Activated T-helper 17 cell treated with anti-CD3 and anti-CD28 coated beads, Interleukin-2, amount 50 U/mL, for 72 hours (primary cell): ENCODE measurements around the gene B4GALT5. TPM values are rescaled to one million over a fixed set of nuclear protein-coding genes. Genes with fewer than 3 reads are reported as not detected.

ENCODE experiments used
- ATAC-seq: fragments of 150-1000 bp; cut with Tn5 transposase; replicated peaks from 2 replicates; pipeline ENCODE4 v1.10.0; 2021; ENCODE audit warnings: mild to moderate bottlenecking, moderate library complexity
- H3K27ac Mint-ChIP-seq: one replicate; pipeline ENCODE4 v1.8.0; 2022; ENCODE audit warnings: mixed read lengths
- H3K27me3 Mint-ChIP-seq: one replicate; pipeline ENCODE4 v1.8.0; 2022; ENCODE audit warnings: mixed read lengths
- H3K36me3 Mint-ChIP-seq: one replicate; pipeline ENCODE4 v1.8.0; 2022; ENCODE audit warnings: low read depth, mild to moderate bottlenecking, mixed read lengths
- H3K4me1 Mint-ChIP-seq: one replicate; pipeline ENCODE4 v1.8.0; 2022; ENCODE audit warnings: mixed read lengths
- H3K4me3 Mint-ChIP-seq: one replicate; pipeline ENCODE4 v1.8.0; 2022; ENCODE audit warnings: mild to moderate bottlenecking, mixed read lengths
- H3K9me3 Mint-ChIP-seq: one replicate; pipeline ENCODE4 v1.8.0; 2022; ENCODE audit warnings: mixed read lengths
- total RNA-seq, 2 donors: library from RNA; stranded (reverse); gene quantifications; one replicate each; pipeline ENCODE4 v1.2.3, GENCODE V29; 2022

Gene B4GALT5
- total RNA-seq, 2 donors from 2014 or later = 19.5 to 25.8 TPM

- ATAC-seq = no peak
- H3K9me3 Mint-ChIP-seq = no peaks in the 10 kb centered on the region
- H3K27me3 Mint-ChIP-seq = no peaks in the 10 kb centered on the region
- no peak overlapping the region for H3K4me3 Mint-ChIP-seq
- H3K4me1 Mint-ChIP-seq = peaks cover 13% of the 10 kb centered on the region
- no peak overlapping the region for H3K27ac Mint-ChIP-seq
- H3K36me3 Mint-ChIP-seq = peaks cover 78% of the 10 kb centered on the region
Measured at GRCh38 chr20:49653925-49654434, 59.7 kb downstream of the B4GALT5 start.

GRCh38 chr20:49649672-49650071 lies 64.0 kb downstream of the B4GALT5 start:
- Mint-ChIP-seq H3K4me3 (no peak overlapping the region), H3K27ac (no peak overlapping the region), H3K4me1 (no peaks in the 10 kb centered on the region), H3K27me3 (no peaks in the 10 kb centered on the region), H3K9me3 (no peaks in the 10 kb centered on the region), H3K36me3 (peaks cover 87% of the 10 kb centered on the region)
- no peak for ATAC-seq

GRCh38 chr20:49647550-49647949 lies 66.1 kb downstream of the B4GALT5 start:
- H3K36me3 Mint-ChIP-seq = peaks cover 87% of the 10 kb centered on the region
- H3K27ac Mint-ChIP-seq = no peak overlapping the region
- H3K27me3 Mint-ChIP-seq = no peaks in the 10 kb centered on the region
- no peaks in the 10 kb centered on the region for H3K9me3 Mint-ChIP-seq
- no peaks in the 10 kb centered on the region for H3K4me1 Mint-ChIP-seq
- H3K4me3 Mint-ChIP-seq = no peak overlapping the region
- no peak for ATAC-seq

GRCh38 chr20:49646528-49646927 lies 67.2 kb downstream of the B4GALT5 start:
- no peak overlapping the region for H3K27ac Mint-ChIP-seq
- H3K4me1 Mint-ChIP-seq = no peaks in the 10 kb centered on the region
- peaks cover 91% of the 10 kb centered on the region for H3K36me3 Mint-ChIP-seq

GRCh38 chr20:49646126-49646525 lies 67.6 kb downstream of the B4GALT5 start:
- no peak overlapping the region for H3K4me3 Mint-ChIP-seq
- peaks cover 94% of the 10 kb centered on the region for H3K36me3 Mint-ChIP-seq
- H3K4me1 Mint-ChIP-seq = no peaks in the 10 kb centered on the region
- H3K27me3 Mint-ChIP-seq = no peaks in the 10 kb centered on the region
- no peak overlapping the region for H3K27ac Mint-ChIP-seq
- no peaks in the 10 kb centered on the region for H3K9me3 Mint-ChIP-seq
- no peak for ATAC-seq

More at GRCh38 chr20:49646528-49646927, 67.2 kb downstream of the B4GALT5 start:
- no peaks in the 10 kb centered on the region for H3K27me3 Mint-ChIP-seq
- no peak overlapping the region for H3K4me3 Mint-ChIP-seq
- H3K9me3 Mint-ChIP-seq = no peaks in the 10 kb centered on the region
- no peak for ATAC-seq

GRCh38 chr20:49644980-49645565 lies 68.6 kb downstream of the B4GALT5 start:
- Mint-ChIP-seq H3K27ac (no peak overlapping the region), H3K36me3 (peaks cover 96% of the 10 kb centered on the region), H3K4me3 (no peak overlapping the region), H3K4me1 (no peaks in the 10 kb centered on the region), H3K27me3 (no peaks in the 10 kb centered on the region), H3K9me3 (no peaks in the 10 kb centered on the region)
- no peak for ATAC-seq

- no peaks in the 10 kb centered on the region for H3K27me3 Mint-ChIP-seq
- peaks cover 94% of the 10 kb centered on the region for H3K36me3 Mint-ChIP-seq
- H3K9me3 Mint-ChIP-seq = no peaks in the 10 kb centered on the region
- no peak for ATAC-seq
- no peaks in the 10 kb centered on the region for H3K4me1 Mint-ChIP-seq
- no peak overlapping the region for H3K27ac Mint-ChIP-seq
- no peak overlapping the region for H3K4me3 Mint-ChIP-seq
Measured at GRCh38 chr20:49642816-49643215, 70.9 kb downstream of the B4GALT5 start.

GRCh38 chr20:49641683-49642656 lies 71.7 kb downstream of the B4GALT5 start:
- H3K9me3 Mint-ChIP-seq = no peaks in the 10 kb centered on the region
- no peak for ATAC-seq
- H3K4me3 Mint-ChIP-seq = no peak overlapping the region
- peaks cover 94% of the 10 kb centered on the region for H3K36me3 Mint-ChIP-seq
- no peak overlapping the region for H3K27ac Mint-ChIP-seq
- H3K4me1 Mint-ChIP-seq = no peaks in the 10 kb centered on the region
- no peaks in the 10 kb centered on the region for H3K27me3 Mint-ChIP-seq

GRCh38 chr20:49637046-49637637 lies 76.5 kb downstream of the B4GALT5 start:
- Mint-ChIP-seq H3K9me3 (no peaks in the 10 kb centered on the region), H3K4me3 (no peak overlapping the region), H3K36me3 (peaks cover 88% of the 10 kb centered on the region), H3K27ac (no peak overlapping the region), H3K4me1 (peaks cover 4% of the 10 kb centered on the region), H3K27me3 (no peaks in the 10 kb centered on the region)
- no peak for ATAC-seq

- Mint-ChIP-seq H3K27ac (no peak overlapping the region), H3K36me3 (peaks cover 82% of the 10 kb centered on the region), H3K27me3 (no peaks in the 10 kb centered on the region), H3K4me3 (no peak overlapping the region), H3K4me1 (peaks cover 10% of the 10 kb centered on the region), H3K9me3 (no peaks in the 10 kb centered on the region)
- ATAC-seq = no peak
Measured at GRCh38 chr20:49636447-49636846, 77.2 kb downstream of the B4GALT5 start.

GRCh38 chr20:49635866-49636265 lies 77.8 kb downstream of the B4GALT5 start:
- no peak overlapping the region for H3K4me3 Mint-ChIP-seq
- H3K27me3 Mint-ChIP-seq = no peaks in the 10 kb centered on the region
- no peaks in the 10 kb centered on the region for H3K9me3 Mint-ChIP-seq
- H3K27ac Mint-ChIP-seq = no peak overlapping the region
- H3K36me3 Mint-ChIP-seq = peaks cover 76% of the 10 kb centered on the region
- no peak for ATAC-seq
- H3K4me1 Mint-ChIP-seq = peaks cover 14% of the 10 kb centered on the region

GRCh38 chr20:49635166-49635565 lies 78.5 kb downstream of the B4GALT5 start:
- Mint-ChIP-seq H3K27ac (no peak overlapping the region), H3K27me3 (no peaks in the 10 kb centered on the region), H3K4me3 (no peak overlapping the region), H3K36me3 (peaks cover 69% of the 10 kb centered on the region), H3K9me3 (no peaks in the 10 kb centered on the region), H3K4me1 (peaks cover 14% of the 10 kb centered on the region)
- ATAC-seq = no peak

- Mint-ChIP-seq H3K27me3 (no peaks in the 10 kb centered on the region), H3K36me3 (peaks cover 59% of the 10 kb centered on the region), H3K27ac (no peak overlapping the region), H3K4me3 (no peak overlapping the region), H3K4me1 (peaks cover 14% of the 10 kb centered on the region), H3K9me3 (no peaks in the 10 kb centered on the region)
- ATAC-seq = no peak
Measured at GRCh38 chr20:49634116-49634515, 79.6 kb downstream of the B4GALT5 start.

- no peaks in the 10 kb centered on the region for H3K9me3 Mint-ChIP-seq
- H3K4me3 Mint-ChIP-seq = no peak overlapping the region
- H3K27ac Mint-ChIP-seq = no peak overlapping the region
- no peak for ATAC-seq
- peaks cover 56% of the 10 kb centered on the region for H3K36me3 Mint-ChIP-seq
- no peaks in the 10 kb centered on the region for H3K27me3 Mint-ChIP-seq
- H3K4me1 Mint-ChIP-seq = peaks cover 14% of the 10 kb centered on the region
Measured at GRCh38 chr20:49633643-49634042, 80.0 kb downstream of the B4GALT5 start.
